ENCODE measurements around the gene SLC30A7. TPM values are rescaled to one million over a fixed set of nuclear protein-coding genes. Genes with fewer than 3 reads are reported as not detected.

SLC30A7 gene
- polyA plus RNA-seq, 3 donors = 9.2 to 23.3 (median 17.6) TPM

DNA sequence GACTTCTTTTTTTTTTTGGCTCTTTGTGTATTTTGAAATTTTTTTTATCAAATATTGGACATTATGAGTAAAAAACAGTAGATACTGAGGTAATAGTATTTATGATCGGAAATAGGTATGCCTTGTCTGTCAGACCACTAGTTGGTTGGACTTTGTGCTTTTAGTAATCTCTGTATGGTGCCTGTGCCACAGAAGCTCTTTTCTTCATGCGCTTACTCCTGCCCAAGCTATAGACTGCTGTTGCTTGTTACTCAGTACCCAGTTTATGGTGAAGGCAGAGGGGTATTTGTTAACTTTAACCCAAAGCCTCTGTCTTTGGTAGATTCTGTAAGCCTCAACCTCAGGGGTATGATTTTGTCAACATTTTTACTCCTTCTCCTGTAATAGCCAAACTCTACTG lies 8.6 kb downstream of the SLC30A7 start:
- Histone ChIP-seq H3K9me3 (replicated peaks in 1 of 2; ENCODE audit: control insufficient read depth in 1 of 2, insufficient read depth in 1 of 2, low read length in 2 of 2) (no peaks in the 10 kb centered on the region), H3K9ac (ENCODE audit: insufficient read depth, low read length, poor library complexity, severe bottlenecking) (no peak overlapping the region), H3K4me1 (ENCODE audit: control insufficient read depth in 1 of 2, insufficient read depth in 2 of 2, low read length in 2 of 2) (no peaks in the 10 kb centered on the region), H2AFZ (ENCODE audit: insufficient read depth, low read depth, low read length, poor library complexity, severe bottlenecking) (no peak overlapping the region), H3K4me2 (replicated peaks; ENCODE audit: extremely low read depth, low read length, poor library complexity, severe bottlenecking) (no peak overlapping the region), H3K79me2 (ENCODE audit: insufficient read depth, low read length) (peaks cover 18% of the 10 kb centered on the region), H3K27ac (ENCODE audit: low read depth in 1 of 2, low read length in 2 of 2) (no peak overlapping the region), H4K20me1 (ENCODE audit: insufficient read depth, low read length) (peaks cover 25% of the 10 kb centered on the region), H3K36me3 (replicated peaks in 1 of 2; ENCODE audit: control insufficient read depth in 1 of 2, insufficient read depth in 2 of 2, low read length in 2 of 2) (peaks cover 71 to 84% of the 10 kb centered on the region in 2 donors), H3K4me3 (replicated peaks in 1 of 3; ENCODE audit: low read depth in 2 of 3, low read length in 3 of 3) (no peak overlapping the region), H3K27me3 (ENCODE audit: control insufficient read depth in 2 of 2, insufficient read depth in 2 of 2, low read length in 2 of 2) (no peaks in the 10 kb centered on the region)
- intact Hi-C loops (cut with micrococcal nuclease) = no loop called here
- H3K4me3 Mint-ChIP-seq = no peak overlapping the region
- TF ChIP-seq CTCF (IDR thresholded peaks at IDR 0.05) = no peak
- no peak for DNase-seq
- peaks cover 0 to under 1% (median 0%) of the 10 kb centered on the region in 3 donors for H3K27me3 Mint-ChIP-seq (ENCODE audit: low read depth in 3 of 3)
- H3K4me1 Mint-ChIP-seq = no peaks in the 10 kb centered on the region
- no peak overlapping the region for H3K27ac Mint-ChIP-seq
- WGBS (ENCODE audit: insufficient coverage) = no CpG with 5 or more reads among the region's 2 CpGs
- H3K9me3 Mint-ChIP-seq = peaks cover 0 to 3% (median 0%) of the 10 kb centered on the region in 7 donors
- peaks cover 65 to 81% of the 10 kb centered on the region in 2 donors for H3K36me3 Mint-ChIP-seq

DNA sequence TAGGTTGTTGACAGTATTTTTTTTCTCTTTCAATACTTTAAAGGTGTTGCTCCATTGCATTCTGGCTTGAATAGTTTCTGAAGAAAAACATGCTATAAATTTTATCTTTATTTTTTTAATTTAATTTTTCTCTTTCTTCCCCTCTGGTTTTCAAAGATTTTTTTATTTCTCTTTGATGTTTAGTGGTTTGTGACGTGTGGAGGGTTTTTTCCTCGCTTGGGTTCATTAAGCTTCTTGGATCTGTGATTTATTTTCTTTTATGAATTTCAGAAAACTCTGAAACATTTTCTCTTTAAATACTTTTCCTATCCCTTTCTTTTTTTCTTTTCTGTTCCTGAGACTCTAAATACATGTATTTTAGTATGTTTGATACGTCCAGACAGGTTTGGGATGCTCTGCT lies 9.3 kb downstream of the SLC30A7 start:
- peaks cover 61 to 79% of the 10 kb centered on the region in 2 donors for H3K36me3 Mint-ChIP-seq
- no peaks in the 10 kb centered on the region for H3K27me3 Mint-ChIP-seq (ENCODE audit: low read depth in 3 of 3)

More for the DNA sequence above, 9.3 kb downstream of the SLC30A7 start:
- Histone ChIP-seq H3K36me3 (replicated peaks in 1 of 2; ENCODE audit: control insufficient read depth in 1 of 2, insufficient read depth in 2 of 2, low read length in 2 of 2) (peaks cover 71 to 84% of the 10 kb centered on the region in 2 donors), H3K9me3 (replicated peaks in 1 of 2; ENCODE audit: control insufficient read depth in 1 of 2, insufficient read depth in 1 of 2, low read length in 2 of 2) (no peaks in the 10 kb centered on the region), H3K79me2 (ENCODE audit: insufficient read depth, low read length) (peaks cover 18% of the 10 kb centered on the region), H2AFZ (ENCODE audit: insufficient read depth, low read depth, low read length, poor library complexity, severe bottlenecking) (no peak overlapping the region), H3K4me1 (ENCODE audit: control insufficient read depth in 1 of 2, insufficient read depth in 2 of 2, low read length in 2 of 2) (no peaks in the 10 kb centered on the region), H3K27me3 (ENCODE audit: control insufficient read depth in 2 of 2, insufficient read depth in 2 of 2, low read length in 2 of 2) (no peaks in the 10 kb centered on the region), H4K20me1 (ENCODE audit: insufficient read depth, low read length) (peaks cover 23% of the 10 kb centered on the region), H3K4me3 (replicated peaks in 1 of 3; ENCODE audit: low read depth in 2 of 3, low read length in 3 of 3) (no peak overlapping the region), H3K4me2 (replicated peaks; ENCODE audit: extremely low read depth, low read length, poor library complexity, severe bottlenecking) (no peak overlapping the region), H3K9ac (ENCODE audit: insufficient read depth, low read length, poor library complexity, severe bottlenecking) (no peak overlapping the region), H3K27ac (ENCODE audit: low read depth in 1 of 2, low read length in 2 of 2) (no peak overlapping the region)
- WGBS (ENCODE audit: insufficient coverage) = no CpG with 5 or more reads among the region's 3 CpGs
- Mint-ChIP-seq H3K27ac (no peak overlapping the region), H3K4me3 (no peak overlapping the region), H3K4me1 (no peaks in the 10 kb centered on the region), H3K9me3 (peaks cover 0 to 3% (median 0%) of the 10 kb centered on the region in 7 donors)
- TF ChIP-seq CTCF (IDR thresholded peaks at IDR 0.05) = no peak
- DNase-seq = no peak
- intact Hi-C loops (cut with micrococcal nuclease) = no loop called here
